DOHH2 (cell line): Measurements from ENCODE around the gene EIF2AK2.

Experiments
- EZH2phosphoT487 ChIP-seq: fragments of 200-600 bp; sonication (generic); IDR thresholded peaks from 2 replicates; pipeline ENCODE4 v1.6.1; 2017; ENCODE audit warnings: borderline replicate concordance, mild to moderate bottlenecking, antibody characterized with exemption, low read length, moderate library complexity, mixed read lengths
- TF ChIP-seq, protein P1 (sequence below): fragments of 200-600 bp; sonication (generic); IDR thresholded peaks from one replicate; pipeline ENCODE4 v1.5.1; 2014; ENCODE audit warnings: antibody characterized with exemption, mild to moderate bottlenecking, low read depth, low read length; ENCODE audit not compliant: poor library complexity, severe bottlenecking

- TF ChIP-seq, protein P1, sequence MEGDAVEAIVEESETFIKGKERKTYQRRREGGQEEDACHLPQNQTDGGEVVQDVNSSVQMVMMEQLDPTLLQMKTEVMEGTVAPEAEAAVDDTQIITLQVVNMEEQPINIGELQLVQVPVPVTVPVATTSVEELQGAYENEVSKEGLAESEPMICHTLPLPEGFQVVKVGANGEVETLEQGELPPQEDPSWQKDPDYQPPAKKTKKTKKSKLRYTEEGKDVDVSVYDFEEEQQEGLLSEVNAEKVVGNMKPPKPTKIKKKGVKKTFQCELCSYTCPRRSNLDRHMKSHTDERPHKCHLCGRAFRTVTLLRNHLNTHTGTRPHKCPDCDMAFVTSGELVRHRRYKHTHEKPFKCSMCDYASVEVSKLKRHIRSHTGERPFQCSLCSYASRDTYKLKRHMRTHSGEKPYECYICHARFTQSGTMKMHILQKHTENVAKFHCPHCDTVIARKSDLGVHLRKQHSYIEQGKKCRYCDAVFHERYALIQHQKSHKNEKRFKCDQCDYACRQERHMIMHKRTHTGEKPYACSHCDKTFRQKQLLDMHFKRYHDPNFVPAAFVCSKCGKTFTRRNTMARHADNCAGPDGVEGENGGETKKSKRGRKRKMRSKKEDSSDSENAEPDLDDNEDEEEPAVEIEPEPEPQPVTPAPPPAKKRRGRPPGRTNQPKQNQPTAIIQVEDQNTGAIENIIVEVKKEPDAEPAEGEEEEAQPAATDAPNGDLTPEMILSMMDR: no peak
- no peak for TF ChIP-seq EZH2phosphoT487
Measured at GRCh38 chr2:37167636-37168180, 10.9 kb upstream of the EIF2AK2 start.
